Measurements from ENCODE around the gene CEP126.

GRCh38 chr11:102005306-102005705 lies 90.5 kb downstream of the CEP126 start:
- TF ChIP-seq POLR2A (IDR thresholded peaks at IDR 0.05; ENCODE audit: low read depth, low read length) (no peak), TAF1 (IDR thresholded peaks at IDR 0.05; ENCODE audit: borderline replicate concordance, low read depth, low read length) (no peak), POLR2AphosphoS5 (IDR thresholded peaks at IDR 0.05; ENCODE audit: low read depth, low read length) (no peak)

All from GM12892 (cell line).